IPS-20b (cell line): ENCODE data around the gene HEXIM2.

Experiments used
- H3K27ac ChIP-seq: one replicate; pipeline ENCODE4 v1.5.1; 2013; ENCODE audit warnings: low read length
- H3K27me3 ChIP-seq: 2 replicates; pipeline ENCODE4 v1.6.1; 2013; ENCODE audit warnings: mild to moderate bottlenecking, low read length, inconsistent platforms; ENCODE audit not compliant: insufficient read depth
- H3K36me3 ChIP-seq: 2 replicates; pipeline ENCODE4 v1.6.1; 2013; ENCODE audit warnings: low read depth, mild to moderate bottlenecking, inconsistent platforms, low read length, moderate library complexity; ENCODE audit not compliant: insufficient read depth
- H3K4me1 ChIP-seq: 2 replicates; pipeline ENCODE4 v1.6.1; 2013; ENCODE audit warnings: mild to moderate bottlenecking, control low read depth, inconsistent platforms, low read length, moderate library complexity; ENCODE audit not compliant: insufficient read depth
- H3K4me3 ChIP-seq: 2 replicates; pipeline ENCODE4 v1.5.1; 2013; ENCODE audit warnings: mild to moderate bottlenecking, low read length, inconsistent platforms
- H3K9ac ChIP-seq: 2 replicates; pipeline ENCODE4 v1.6.1; 2013; ENCODE audit warnings: low read depth, mild to moderate bottlenecking, inconsistent platforms, low read length, moderate library complexity
- H3K9me3 ChIP-seq: 2 replicates; pipeline ENCODE4 v1.6.1; 2013; ENCODE audit warnings: mild to moderate bottlenecking, low read depth, low read length, inconsistent platforms; ENCODE audit not compliant: insufficient read depth

HEXIM2 gene

GRCh38 chr17:45137561-45138305, 23.9 kb upstream of the HEXIM2 start:
- no peak overlapping the region for H3K9ac ChIP-seq
- H3K36me3 ChIP-seq = no peaks in the 10 kb centered on the region
- H3K4me1 ChIP-seq = no peaks in the 10 kb centered on the region
- H3K27me3 ChIP-seq = no peaks in the 10 kb centered on the region
- no peaks in the 10 kb centered on the region for H3K9me3 ChIP-seq
- H3K4me3 ChIP-seq = no peak overlapping the region
- no peak overlapping the region for H3K27ac ChIP-seq

GRCh38 chr17:45138911-45139532, 22.7 kb upstream of the HEXIM2 start:
- Histone ChIP-seq H3K9me3 (no peaks in the 10 kb centered on the region), H3K27me3 (no peaks in the 10 kb centered on the region), H3K27ac (no peak overlapping the region), H3K9ac (no peak overlapping the region), H3K4me1 (peaks cover 3% of the 10 kb centered on the region; the same call in 1 of the 2 replicates), H3K4me3 (no peak overlapping the region), H3K36me3 (no peaks in the 10 kb centered on the region)

GRCh38 chr17:45139533-45139920, 22.1 kb upstream of the HEXIM2 start:
- no peak overlapping the region for H3K4me3 ChIP-seq
- peaks cover 3% of the 10 kb centered on the region; the same call in 1 of the 2 replicates for H3K4me1 ChIP-seq
- H3K27ac ChIP-seq = no peak overlapping the region
- no peaks in the 10 kb centered on the region for H3K27me3 ChIP-seq
- H3K9ac ChIP-seq = no peak overlapping the region
- no peaks in the 10 kb centered on the region for H3K36me3 ChIP-seq
- no peaks in the 10 kb centered on the region for H3K9me3 ChIP-seq

GRCh38 chr17:45143094-45143670, 18.5 kb upstream of the HEXIM2 start:
- no peaks in the 10 kb centered on the region for H3K36me3 ChIP-seq
- H3K4me3 ChIP-seq = peak overlapping the region; percentile 79; the same call in 1 of the 2 replicates
- peak overlapping the region; percentile 52; the same call in 1 of the 2 replicates for H3K9ac ChIP-seq
- peaks cover 6% of the 10 kb centered on the region; the same call in 1 of the 2 replicates for H3K4me1 ChIP-seq
- no peaks in the 10 kb centered on the region for H3K27me3 ChIP-seq
- no peaks in the 10 kb centered on the region for H3K9me3 ChIP-seq
- no peak overlapping the region for H3K27ac ChIP-seq

GRCh38 chr17:45143767-45144198, 17.9 kb upstream of the HEXIM2 start:
- peaks cover 6% of the 10 kb centered on the region; the same call in 1 of the 2 replicates for H3K4me1 ChIP-seq
- H3K36me3 ChIP-seq = no peaks in the 10 kb centered on the region
- peak overlapping the region; percentile 52; the same call in 1 of the 2 replicates for H3K9ac ChIP-seq
- H3K27me3 ChIP-seq = no peaks in the 10 kb centered on the region
- H3K27ac ChIP-seq = no peak overlapping the region
- H3K4me3 ChIP-seq = peak overlapping the region; percentile 79
- no peaks in the 10 kb centered on the region for H3K9me3 ChIP-seq

- peak overlapping the region; percentile 79 for H3K4me3 ChIP-seq
- H3K9ac ChIP-seq = peak overlapping the region; percentile 52; the same call in 1 of the 2 replicates
- no peaks in the 10 kb centered on the region for H3K9me3 ChIP-seq
- no peaks in the 10 kb centered on the region for H3K36me3 ChIP-seq
- H3K27me3 ChIP-seq = no peaks in the 10 kb centered on the region
- H3K4me1 ChIP-seq = peaks cover 6% of the 10 kb centered on the region; the same call in 1 of the 2 replicates
- no peak overlapping the region for H3K27ac ChIP-seq
These were observed 17.3 kb upstream of the HEXIM2 start for GRCh38 chr17:45144199-45145034.

- H3K9me3 ChIP-seq = no peaks in the 10 kb centered on the region
- H3K4me3 ChIP-seq = peak overlapping the region; percentile 79; the same call in 1 of the 2 replicates
- no peak overlapping the region for H3K9ac ChIP-seq
- no peaks in the 10 kb centered on the region for H3K27me3 ChIP-seq
- H3K4me1 ChIP-seq = peaks cover 6% of the 10 kb centered on the region; the same call in 1 of the 2 replicates
- no peak overlapping the region for H3K27ac ChIP-seq
- H3K36me3 ChIP-seq = no peaks in the 10 kb centered on the region
These were observed 16.7 kb upstream of the HEXIM2 start for GRCh38 chr17:45145035-45145389.

GRCh38 chr17:45146166-45146565, 15.5 kb upstream of the HEXIM2 start:
- Histone ChIP-seq H3K9me3 (no peaks in the 10 kb centered on the region), H3K4me1 (peaks cover 9% of the 10 kb centered on the region; the same call in 1 of the 2 replicates), H3K4me3 (no peak overlapping the region), H3K27ac (no peak overlapping the region), H3K36me3 (no peaks in the 10 kb centered on the region), H3K27me3 (no peaks in the 10 kb centered on the region), H3K9ac (peak overlapping the region; percentile 98; the same call in 1 of the 2 replicates)

- H3K27me3 ChIP-seq = no peaks in the 10 kb centered on the region
- H3K9me3 ChIP-seq = no peaks in the 10 kb centered on the region
- H3K4me3 ChIP-seq = peak overlapping the region; percentile 90
- H3K36me3 ChIP-seq = no peaks in the 10 kb centered on the region
- peak overlapping the region; percentile 98; the same call in 1 of the 2 replicates for H3K9ac ChIP-seq
- peaks cover 12% of the 10 kb centered on the region; the same call in 1 of the 2 replicates for H3K4me1 ChIP-seq
- peak overlapping the region; percentile 54 for H3K27ac ChIP-seq
These were observed 15.1 kb upstream of the HEXIM2 start for GRCh38 chr17:45146592-45146889.

- peaks cover 15% of the 10 kb centered on the region; the same call in 1 of the 2 replicates for H3K4me1 ChIP-seq
- H3K9ac ChIP-seq = peak overlapping the region; percentile 98; the same call in 1 of the 2 replicates
- no peaks in the 10 kb centered on the region for H3K36me3 ChIP-seq
- H3K9me3 ChIP-seq = no peaks in the 10 kb centered on the region
- H3K27ac ChIP-seq = peak overlapping the region; percentile 88
- no peaks in the 10 kb centered on the region for H3K27me3 ChIP-seq
- peak overlapping the region; percentile 90 for H3K4me3 ChIP-seq
These were observed 14.6 kb upstream of the HEXIM2 start for GRCh38 chr17:45146890-45147580.
